A673 (cell line): ENCODE results near the gene AGXT2. TPM values are rescaled to one million over a fixed set of nuclear protein-coding genes. Genes with fewer than 3 reads are reported as not detected.
"Not testable (repeated sequence)": the region's sequence is repeated elsewhere in the genome, so short reads cannot be mapped to it uniquely, and the experiment has no call there.

Experiments used
- BruUV-seq: library from RNA; stranded (reverse); fragments of 400-500 nt; replicated peaks from 2 replicates; lab custom pipeline; 2021; lab: Mats Ljungman, UMichigan
- CTCF ChIA-PET: fragments of 300-600 bp; sonication (Branson Sonifier 250); formaldehyde crosslinking; loops from one replicate; lab custom pipeline; 2022; ENCODE audit warnings: antibody characterized with exemption; lab: Charles Lee
- POLR2A ChIA-PET: fragments of 300-600 bp; sonication (Branson Sonifier 250); formaldehyde crosslinking; loops from one replicate; lab custom pipeline; 2022; ENCODE audit warnings: antibody characterized with exemption; ENCODE audit not compliant: low non-redundant PET; lab: Charles Lee
- DNase-seq: peaks from one replicate; pipeline ENCODE4 v3.0.0-alpha.2; 2015; ENCODE audit warnings: low spot score
- H3K27ac ChIP-seq: fragments of 200-600 bp; sonication (generic); 2 replicates; pipeline ENCODE4 v1.5.1; 2016; ENCODE audit warnings: mixed run types, low read depth, mild to moderate bottlenecking, mixed read lengths, antibody characterized with exemption, low read length; ENCODE audit not compliant: poor library complexity, severe bottlenecking
- H3K27me3 ChIP-seq: fragments of 200-600 bp; sonication (generic); replicated peaks from 2 replicates; pipeline ENCODE4 v1.6.1; 2017; ENCODE audit warnings: mixed run types, low read depth, mild to moderate bottlenecking, mixed read lengths, antibody characterized with exemption, low read length; ENCODE audit not compliant: insufficient read depth, poor library complexity
- H3K36me3 ChIP-seq: fragments of 200-600 bp; sonication (generic); 2 replicates; pipeline ENCODE4 v1.6.1; 2016; ENCODE audit warnings: mixed run types, mild to moderate bottlenecking, mixed read lengths, antibody characterized with exemption, low read length; ENCODE audit not compliant: insufficient read depth, poor library complexity, severe bottlenecking
- H3K4me1 ChIP-seq: fragments of 200-600 bp; sonication (generic); 2 replicates; pipeline ENCODE4 v1.6.1; 2017; ENCODE audit warnings: mixed run types, mild to moderate bottlenecking, mixed read lengths, antibody characterized with exemption, low read length; ENCODE audit not compliant: insufficient read depth, poor library complexity, severe bottlenecking
- H3K4me3 ChIP-seq: fragments of 200-600 bp; sonication (generic); 2 replicates; pipeline ENCODE4 v1.5.1; 2016; ENCODE audit warnings: low read depth, mixed run types, mild to moderate bottlenecking, mixed read lengths, low read length; ENCODE audit not compliant: poor library complexity, severe bottlenecking
- H3K9me3 ChIP-seq: fragments of 200-600 bp; sonication (generic); 2 replicates; pipeline ENCODE4 v1.6.1; 2016; ENCODE audit warnings: mixed run types, low read depth, mild to moderate bottlenecking, mixed read lengths, antibody characterized with exemption, low read length; ENCODE audit not compliant: poor library complexity, severe bottlenecking
- EZH2 ChIP-seq: fragments of 200-600 bp; sonication (generic); IDR thresholded peaks from 2 replicates; pipeline ENCODE4 v1.6.1; 2017; ENCODE audit warnings: borderline replicate concordance, low read depth, mild to moderate bottlenecking, mixed read lengths, antibody characterized with exemption, low read length; ENCODE audit not compliant: poor library complexity, severe bottlenecking
- intact Hi-C: fragments of 100-400 bp; cut with micrococcal nuclease; formaldehyde crosslinking; loops from one replicate; pipeline ENCODE4 v1.10.0; 2022; ENCODE audit not compliant: unreplicated experiment
- total RNA-seq: library from RNA; stranded (reverse); gene quantifications from 2 replicates; pipeline ENCODE4 v1.2.3, GENCODE V29; 2021
- TF ChIP-seq, protein P1 (sequence below): fragments of 300-800, 200-600 bp; sonication (generic); conservative IDR thresholded peaks from 2 replicates; pipeline ENCODE4 v1.5.1; 2017; ENCODE audit warnings: low read depth, mild to moderate bottlenecking, antibody characterized with exemption, low read length, moderate library complexity, mixed read lengths

The AGXT2 gene
- total RNA-seq, 1 experiment from 2014 or later = not detected

DNA sequence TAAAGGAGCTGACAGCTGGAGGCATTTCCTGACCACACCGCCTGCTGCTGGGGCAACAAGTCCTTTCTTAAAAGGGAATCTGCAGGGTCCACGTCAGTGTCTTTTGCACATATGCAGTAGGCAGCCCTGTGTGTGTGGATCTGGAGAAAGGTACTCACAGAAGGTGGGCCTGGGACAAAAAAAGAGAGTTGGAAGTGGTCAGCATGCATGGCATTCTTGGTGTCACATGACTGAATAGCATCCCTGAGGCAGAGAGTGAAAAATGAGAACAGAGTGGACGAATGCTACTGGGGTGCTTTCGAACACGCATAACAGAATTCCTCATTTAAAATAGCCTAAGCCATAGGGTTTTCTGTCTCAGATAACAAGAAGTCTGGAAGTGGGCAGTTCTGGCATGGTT lies 71.4 kb downstream of the AGXT2 start:
- BruUV-seq = no TSS peak
- H3K36me3 ChIP-seq = no peaks in the 10 kb centered on the region
- no peak for DNase-seq
- H3K27me3 ChIP-seq = no peaks in the 10 kb centered on the region
- H3K9me3 ChIP-seq = no peaks in the 10 kb centered on the region
- no peak overlapping the region for H3K27ac ChIP-seq
- TF ChIP-seq EZH2 = no peak
- TF ChIP-seq, protein P1, sequence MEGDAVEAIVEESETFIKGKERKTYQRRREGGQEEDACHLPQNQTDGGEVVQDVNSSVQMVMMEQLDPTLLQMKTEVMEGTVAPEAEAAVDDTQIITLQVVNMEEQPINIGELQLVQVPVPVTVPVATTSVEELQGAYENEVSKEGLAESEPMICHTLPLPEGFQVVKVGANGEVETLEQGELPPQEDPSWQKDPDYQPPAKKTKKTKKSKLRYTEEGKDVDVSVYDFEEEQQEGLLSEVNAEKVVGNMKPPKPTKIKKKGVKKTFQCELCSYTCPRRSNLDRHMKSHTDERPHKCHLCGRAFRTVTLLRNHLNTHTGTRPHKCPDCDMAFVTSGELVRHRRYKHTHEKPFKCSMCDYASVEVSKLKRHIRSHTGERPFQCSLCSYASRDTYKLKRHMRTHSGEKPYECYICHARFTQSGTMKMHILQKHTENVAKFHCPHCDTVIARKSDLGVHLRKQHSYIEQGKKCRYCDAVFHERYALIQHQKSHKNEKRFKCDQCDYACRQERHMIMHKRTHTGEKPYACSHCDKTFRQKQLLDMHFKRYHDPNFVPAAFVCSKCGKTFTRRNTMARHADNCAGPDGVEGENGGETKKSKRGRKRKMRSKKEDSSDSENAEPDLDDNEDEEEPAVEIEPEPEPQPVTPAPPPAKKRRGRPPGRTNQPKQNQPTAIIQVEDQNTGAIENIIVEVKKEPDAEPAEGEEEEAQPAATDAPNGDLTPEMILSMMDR = no peak
- intact Hi-C loops = no loop called here
- ChIA-PET CTCF (no interaction called here), POLR2A (no interaction called here)
- no peaks in the 10 kb centered on the region for H3K4me1 ChIP-seq
- no peak overlapping the region for H3K4me3 ChIP-seq

DNA sequence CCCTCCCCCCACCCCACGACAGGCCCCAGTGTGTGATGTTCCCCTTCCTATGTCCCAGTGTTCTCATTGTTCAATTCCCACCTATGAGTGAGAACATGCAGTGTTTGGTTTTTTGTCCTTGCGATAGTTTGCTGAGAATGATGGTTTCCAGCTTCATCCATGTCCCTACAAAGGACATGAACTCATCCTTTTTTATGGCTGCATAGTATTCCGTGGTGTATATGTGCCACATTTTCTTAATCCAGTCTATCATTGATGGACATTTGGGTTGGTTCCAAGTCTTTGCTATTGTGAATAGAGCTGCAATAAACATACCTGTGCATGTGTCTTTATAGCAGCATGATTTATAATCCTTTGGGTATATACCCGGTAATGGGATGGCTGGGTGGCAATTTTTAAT lies 76.1 kb downstream of the AGXT2 start:
- intact Hi-C loops, CTCF ChIA-PET, H3K9me3 ChIP-seq, H3K4me1 ChIP-seq, DNase-seq, H3K4me3 ChIP-seq, H3K36me3 ChIP-seq, H3K27me3 ChIP-seq, POLR2A ChIA-PET, H3K27ac ChIP-seq, BruUV-seq: not testable (repeated sequence)

DNA sequence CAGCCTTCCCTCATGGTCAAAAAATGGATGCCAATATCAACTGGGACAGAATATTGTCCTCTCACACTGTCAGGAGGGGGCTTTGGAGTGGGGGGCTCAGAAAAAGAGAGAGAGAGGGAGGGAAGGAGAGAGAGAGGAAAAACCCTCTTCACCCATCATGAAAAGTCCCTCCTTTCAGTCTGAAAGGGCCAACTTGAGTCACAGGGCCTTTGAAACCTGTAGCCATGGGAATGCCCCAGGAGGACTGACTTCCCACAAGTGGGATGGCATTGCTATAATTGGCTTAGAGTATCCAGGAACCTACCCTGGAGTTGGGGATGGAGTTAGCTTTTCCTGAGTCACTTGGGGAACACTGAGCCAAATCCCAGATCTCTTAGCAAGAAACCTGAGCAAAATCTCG lies 77.2 kb downstream of the AGXT2 start:
- Histone ChIP-seq H3K4me1 (no peaks in the 10 kb centered on the region), H3K4me3 (no peak overlapping the region), H3K36me3 (no peaks in the 10 kb centered on the region), H3K27me3 (no peaks in the 10 kb centered on the region), H3K9me3 (peaks cover 2% of the 10 kb centered on the region), H3K27ac (no peak overlapping the region)
- POLR2A ChIA-PET = no interaction called here
- no peak for TF ChIP-seq EZH2
- TF ChIP-seq, protein P1 = no peak
- CTCF ChIA-PET = no interaction called here
- intact Hi-C loops = no loop called here
- no TSS peak for BruUV-seq
- no peak for DNase-seq

DNA sequence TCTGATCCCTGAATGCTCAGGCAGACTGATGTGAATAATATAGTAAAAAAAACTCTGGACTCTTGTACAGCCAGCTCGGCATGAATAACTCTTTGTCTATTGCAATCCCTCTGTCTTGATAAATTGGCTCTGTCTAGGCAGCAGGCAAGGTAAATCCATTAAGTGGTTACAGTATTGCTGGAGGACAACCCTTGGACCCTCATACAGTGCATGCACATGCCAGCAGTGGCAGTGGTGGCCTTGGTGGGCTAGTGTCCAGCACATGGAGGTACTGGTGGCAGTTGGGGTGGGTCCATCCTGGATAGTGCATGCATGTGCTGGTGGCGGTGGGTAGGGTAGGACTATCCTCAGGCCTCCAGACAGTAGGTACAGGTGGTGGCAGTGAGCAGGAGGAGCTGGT lies 79.5 kb downstream of the AGXT2 start:
- intact Hi-C loops = no loop called here
- CTCF ChIA-PET = no interaction called here
- no peaks in the 10 kb centered on the region for H3K4me1 ChIP-seq
- H3K27me3 ChIP-seq = no peaks in the 10 kb centered on the region
- peaks cover 4% of the 10 kb centered on the region for H3K9me3 ChIP-seq
- no peak for TF ChIP-seq EZH2
- TF ChIP-seq, protein P1 = no peak
- DNase-seq = no peak
- no peak overlapping the region for H3K27ac ChIP-seq
- POLR2A ChIA-PET = no interaction called here
- H3K36me3 ChIP-seq = no peaks in the 10 kb centered on the region
- no peak overlapping the region for H3K4me3 ChIP-seq
- no TSS peak for BruUV-seq
